IPS-18a (cell line): ENCODE data around the gene ITGAL.

Source experiments
- H3K27ac ChIP-seq: one replicate; pipeline ENCODE4 v1.5.1; 2013; ENCODE audit warnings: low read length
- H3K27me3 ChIP-seq: one replicate; pipeline ENCODE4 v1.6.1; 2013; ENCODE audit warnings: mild to moderate bottlenecking, low read length; ENCODE audit not compliant: control insufficient read depth, insufficient read depth
- H3K36me3 ChIP-seq: one replicate; pipeline ENCODE4 v1.6.1; 2013; ENCODE audit warnings: low read depth, low read length; ENCODE audit not compliant: control insufficient read depth
- H3K4me1 ChIP-seq: one replicate; pipeline ENCODE4 v1.6.1; 2013; ENCODE audit warnings: low read depth, low read length; ENCODE audit not compliant: control insufficient read depth
- H3K4me3 ChIP-seq: one replicate; pipeline ENCODE4 v1.5.1; 2013; ENCODE audit warnings: low read length
- H3K9ac ChIP-seq: one replicate; pipeline ENCODE4 v1.6.1; 2013; ENCODE audit warnings: mild to moderate bottlenecking, low read length, moderate library complexity
- H3K9me3 ChIP-seq: one replicate; pipeline ENCODE4 v1.6.1; 2013; ENCODE audit warnings: low read depth, low read length; ENCODE audit not compliant: control insufficient read depth

ITGAL gene

GRCh38 chr16:30482366-30482765 is 9.8 kb downstream of the ITGAL start:
- Histone ChIP-seq H3K4me3 (no peak overlapping the region), H3K36me3 (no peaks in the 10 kb centered on the region), H3K4me1 (no peaks in the 10 kb centered on the region), H3K9me3 (no peaks in the 10 kb centered on the region), H3K27ac (no peak overlapping the region), H3K27me3 (no peaks in the 10 kb centered on the region), H3K9ac (no peak overlapping the region)

- Histone ChIP-seq H3K9me3 (no peaks in the 10 kb centered on the region), H3K36me3 (no peaks in the 10 kb centered on the region), H3K27me3 (no peaks in the 10 kb centered on the region), H3K27ac (no peak overlapping the region), H3K4me3 (no peak overlapping the region), H3K9ac (no peak overlapping the region), H3K4me1 (no peaks in the 10 kb centered on the region)
Measured at GRCh38 chr16:30484887-30485286, 12.3 kb downstream of the ITGAL start.

- no peak overlapping the region for H3K9ac ChIP-seq
- H3K4me3 ChIP-seq, result no peak overlapping the region
- H3K9me3 ChIP-seq, result no peaks in the 10 kb centered on the region
- no peaks in the 10 kb centered on the region for H3K27me3 ChIP-seq
- H3K36me3 ChIP-seq, result no peaks in the 10 kb centered on the region
- no peaks in the 10 kb centered on the region for H3K4me1 ChIP-seq
- no peak overlapping the region for H3K27ac ChIP-seq
Measured at GRCh38 chr16:30485818-30486436, 13.4 kb downstream of the ITGAL start.

GRCh38 chr16:30488764-30489605 is 16.4 kb downstream of the ITGAL start:
- Histone ChIP-seq H3K4me3 (no peak overlapping the region), H3K9me3 (no peaks in the 10 kb centered on the region), H3K9ac (no peak overlapping the region), H3K27ac (no peak overlapping the region), H3K36me3 (no peaks in the 10 kb centered on the region), H3K27me3 (no peaks in the 10 kb centered on the region), H3K4me1 (no peaks in the 10 kb centered on the region)

- Histone ChIP-seq H3K27ac (no peak overlapping the region), H3K27me3 (no peaks in the 10 kb centered on the region), H3K9me3 (no peaks in the 10 kb centered on the region), H3K4me3 (no peak overlapping the region), H3K9ac (no peak overlapping the region), H3K4me1 (no peaks in the 10 kb centered on the region), H3K36me3 (no peaks in the 10 kb centered on the region)
Measured at GRCh38 chr16:30490210-30490609, 17.7 kb downstream of the ITGAL start.

- Histone ChIP-seq H3K4me1 (no peaks in the 10 kb centered on the region), H3K4me3 (no peak overlapping the region), H3K9ac (no peak overlapping the region), H3K27me3 (no peaks in the 10 kb centered on the region), H3K36me3 (no peaks in the 10 kb centered on the region), H3K9me3 (no peaks in the 10 kb centered on the region), H3K27ac (no peak overlapping the region)
Measured at GRCh38 chr16:30491229-30491628, 18.7 kb downstream of the ITGAL start.

- Histone ChIP-seq H3K9ac (no peak overlapping the region), H3K4me1 (no peaks in the 10 kb centered on the region), H3K27ac (no peak overlapping the region), H3K4me3 (no peak overlapping the region), H3K27me3 (no peaks in the 10 kb centered on the region), H3K36me3 (no peaks in the 10 kb centered on the region), H3K9me3 (no peaks in the 10 kb centered on the region)
Measured at GRCh38 chr16:30491744-30492308, 19.3 kb downstream of the ITGAL start.

GRCh38 chr16:30493941-30494488 is 21.5 kb downstream of the ITGAL start:
- Histone ChIP-seq H3K27ac (no peak overlapping the region), H3K27me3 (no peaks in the 10 kb centered on the region), H3K9ac (no peak overlapping the region), H3K4me1 (no peaks in the 10 kb centered on the region), H3K4me3 (no peak overlapping the region), H3K36me3 (no peaks in the 10 kb centered on the region), H3K9me3 (no peaks in the 10 kb centered on the region)

GRCh38 chr16:30494709-30495108 is 22.2 kb downstream of the ITGAL start:
- Histone ChIP-seq H3K9me3 (no peaks in the 10 kb centered on the region), H3K36me3 (no peaks in the 10 kb centered on the region), H3K27me3 (no peaks in the 10 kb centered on the region), H3K4me3 (no peak overlapping the region), H3K27ac (no peak overlapping the region), H3K9ac (no peak overlapping the region), H3K4me1 (no peaks in the 10 kb centered on the region)

GRCh38 chr16:30499284-30499683 is 26.7 kb downstream of the ITGAL start:
- H3K4me3 ChIP-seq, result no peak overlapping the region
- no peak overlapping the region for H3K27ac ChIP-seq

GRCh38 chr16:30503403-30504296 is 31.1 kb downstream of the ITGAL start:
- no peak overlapping the region for H3K27ac ChIP-seq

More at GRCh38 chr16:30499284-30499683, 26.7 kb downstream of the ITGAL start:
- H3K36me3 ChIP-seq, result no peaks in the 10 kb centered on the region
- no peak overlapping the region for H3K9ac ChIP-seq
- no peaks in the 10 kb centered on the region for H3K27me3 ChIP-seq
- H3K9me3 ChIP-seq, result no peaks in the 10 kb centered on the region
- H3K4me1 ChIP-seq, result no peaks in the 10 kb centered on the region

More at GRCh38 chr16:30503403-30504296, 31.1 kb downstream of the ITGAL start:
- H3K4me1 ChIP-seq, result no peaks in the 10 kb centered on the region
- H3K4me3 ChIP-seq, result no peak overlapping the region
- H3K9me3 ChIP-seq, result no peaks in the 10 kb centered on the region
- H3K27me3 ChIP-seq, result no peaks in the 10 kb centered on the region
- H3K9ac ChIP-seq, result no peak overlapping the region
- no peaks in the 10 kb centered on the region for H3K36me3 ChIP-seq
